HG02759 (cell line): ENCODE measurements around the gene JMJD7.

Experiments used
- ATAC-seq: cut with Tn5 transposase; IDR thresholded peaks from one replicate; pipeline ENCODE4 v1.9.1; 2021; ENCODE audit warnings: mild to moderate bottlenecking, moderate library complexity; ENCODE audit not compliant: unreplicated experiment

JMJD7 gene

GRCh38 chr15:41842229-41842628 lies 14.3 kb downstream of the JMJD7 start:
- ATAC-seq = no peak

- no peak for ATAC-seq
Measured at GRCh38 chr15:41843571-41843970, 15.7 kb downstream of the JMJD7 start.

GRCh38 chr15:41844814-41845213 lies 16.9 kb downstream of the JMJD7 start:
- ATAC-seq = no peak

- ATAC-seq = no peak
Measured at GRCh38 chr15:41847206-41847605, 19.3 kb downstream of the JMJD7 start.

GRCh38 chr15:41847981-41848380 lies 20.1 kb downstream of the JMJD7 start:
- ATAC-seq = no peak

GRCh38 chr15:41848631-41849030 lies 20.7 kb downstream of the JMJD7 start:
- ATAC-seq = no peak

- no peak for ATAC-seq
Measured at GRCh38 chr15:41849204-41849603, 21.3 kb downstream of the JMJD7 start.

GRCh38 chr15:41849861-41850260 lies 22.0 kb downstream of the JMJD7 start:
- no peak for ATAC-seq

GRCh38 chr15:41850482-41851166 lies 22.7 kb downstream of the JMJD7 start:
- no peak for ATAC-seq

- ATAC-seq = no peak
Measured at GRCh38 chr15:41851167-41851523, 23.3 kb downstream of the JMJD7 start.

GRCh38 chr15:41851755-41852370 lies 24.0 kb downstream of the JMJD7 start:
- ATAC-seq = no peak

- no peak for ATAC-seq
Measured at GRCh38 chr15:41852736-41853590, 25.1 kb downstream of the JMJD7 start.

- no peak for ATAC-seq
Measured at GRCh38 chr15:41853831-41854230, 25.9 kb downstream of the JMJD7 start.

GRCh38 chr15:41854443-41854842 lies 26.6 kb downstream of the JMJD7 start:
- ATAC-seq = no peak

GRCh38 chr15:41855261-41855961 lies 27.5 kb downstream of the JMJD7 start:
- ATAC-seq = no peak

GRCh38 chr15:41856262-41856661 lies 28.4 kb downstream of the JMJD7 start:
- no peak for ATAC-seq

GRCh38 chr15:41856716-41857115 lies 28.8 kb downstream of the JMJD7 start:
- no peak for ATAC-seq

- no peak for ATAC-seq
Measured at GRCh38 chr15:41857316-41857715, 29.4 kb downstream of the JMJD7 start.

GRCh38 chr15:41858756-41859155 lies 30.9 kb downstream of the JMJD7 start:
- ATAC-seq = no peak

- ATAC-seq = no peak
Measured at GRCh38 chr15:41860049-41860828, 32.3 kb downstream of the JMJD7 start.
